HG03139 (cell line): ENCODE measurements around the gene ACTN2.

Experiments
- ATAC-seq: cut with Tn5 transposase; IDR thresholded peaks from one replicate; pipeline ENCODE4 v1.9.1; 2021; ENCODE audit not compliant: unreplicated experiment

ACTN2 gene

GRCh38 chr1:236734141-236734765 is 48.0 kb downstream of the ACTN2 start:
- no peak for ATAC-seq

GRCh38 chr1:236736761-236737160 is 50.5 kb downstream of the ACTN2 start:
- ATAC-seq, result no peak

- ATAC-seq, result no peak
These were observed 55.5 kb downstream of the ACTN2 start for GRCh38 chr1:236741753-236742152.

- ATAC-seq, result no peak
These were observed 56.3 kb downstream of the ACTN2 start for GRCh38 chr1:236742421-236743160.

GRCh38 chr1:236744533-236744932 is 58.2 kb downstream of the ACTN2 start:
- no peak for ATAC-seq

- ATAC-seq, result no peak
These were observed 60.5 kb downstream of the ACTN2 start for GRCh38 chr1:236746785-236747184.

GRCh38 chr1:236747311-236747985 is 61.1 kb downstream of the ACTN2 start:
- ATAC-seq, result no peak

- ATAC-seq, result no peak
These were observed 62.1 kb downstream of the ACTN2 start for GRCh38 chr1:236748268-236748870.

GRCh38 chr1:236750928-236751327 is 64.6 kb downstream of the ACTN2 start:
- ATAC-seq, result no peak

GRCh38 chr1:236751385-236751784 is 65.1 kb downstream of the ACTN2 start:
- no peak for ATAC-seq

- ATAC-seq, result no peak
These were observed 65.6 kb downstream of the ACTN2 start for GRCh38 chr1:236751935-236752334.

GRCh38 chr1:236753516-236753915 is 67.2 kb downstream of the ACTN2 start:
- ATAC-seq, result no peak

- no peak for ATAC-seq
These were observed 67.7 kb downstream of the ACTN2 start for GRCh38 chr1:236753964-236754363.

- ATAC-seq, result no peak
These were observed 68.4 kb downstream of the ACTN2 start for GRCh38 chr1:236754525-236755210.

GRCh38 chr1:236757640-236758039 is 71.3 kb downstream of the ACTN2 start:
- ATAC-seq, result no peak

GRCh38 chr1:236759252-236759859 is 73.1 kb downstream of the ACTN2 start:
- peak; percentile 58 for ATAC-seq

- ATAC-seq, result no peak
These were observed 74.2 kb downstream of the ACTN2 start for GRCh38 chr1:236760480-236760879.

- ATAC-seq, result no peak
These were observed 74.7 kb downstream of the ACTN2 start for GRCh38 chr1:236760986-236761385.

GRCh38 chr1:236761397-236762132 is 75.3 kb downstream of the ACTN2 start:
- no peak for ATAC-seq

GRCh38 chr1:236762410-236762809 is 76.1 kb downstream of the ACTN2 start:
- ATAC-seq, result no peak
